Measurements from ENCODE around the gene HORMAD2.

DNA sequence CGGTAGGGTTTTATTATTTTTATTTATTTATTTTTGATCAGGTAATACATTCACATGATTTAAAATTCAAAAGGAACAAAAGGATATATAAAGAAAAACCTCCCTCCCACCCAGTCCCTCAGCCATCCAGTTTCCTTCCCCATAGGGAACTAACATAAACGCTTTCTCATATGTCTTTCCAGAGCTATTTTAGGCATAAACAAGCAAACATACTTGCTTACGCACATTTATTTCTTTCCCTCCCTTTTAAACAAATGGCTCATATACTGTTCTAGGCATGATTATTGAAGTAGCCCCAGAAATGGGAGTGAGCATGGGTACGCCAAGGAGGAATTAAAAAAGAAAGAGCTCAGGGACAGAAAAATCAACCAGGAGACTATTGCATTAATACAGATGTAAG, 102.6 kb downstream of the HORMAD2 start:
- no peak for TF ChIP-seq EZH2 (IDR thresholded peaks at IDR 0.05; ENCODE audit: insufficient read depth, low read length)
- TF ChIP-seq, protein P1, sequence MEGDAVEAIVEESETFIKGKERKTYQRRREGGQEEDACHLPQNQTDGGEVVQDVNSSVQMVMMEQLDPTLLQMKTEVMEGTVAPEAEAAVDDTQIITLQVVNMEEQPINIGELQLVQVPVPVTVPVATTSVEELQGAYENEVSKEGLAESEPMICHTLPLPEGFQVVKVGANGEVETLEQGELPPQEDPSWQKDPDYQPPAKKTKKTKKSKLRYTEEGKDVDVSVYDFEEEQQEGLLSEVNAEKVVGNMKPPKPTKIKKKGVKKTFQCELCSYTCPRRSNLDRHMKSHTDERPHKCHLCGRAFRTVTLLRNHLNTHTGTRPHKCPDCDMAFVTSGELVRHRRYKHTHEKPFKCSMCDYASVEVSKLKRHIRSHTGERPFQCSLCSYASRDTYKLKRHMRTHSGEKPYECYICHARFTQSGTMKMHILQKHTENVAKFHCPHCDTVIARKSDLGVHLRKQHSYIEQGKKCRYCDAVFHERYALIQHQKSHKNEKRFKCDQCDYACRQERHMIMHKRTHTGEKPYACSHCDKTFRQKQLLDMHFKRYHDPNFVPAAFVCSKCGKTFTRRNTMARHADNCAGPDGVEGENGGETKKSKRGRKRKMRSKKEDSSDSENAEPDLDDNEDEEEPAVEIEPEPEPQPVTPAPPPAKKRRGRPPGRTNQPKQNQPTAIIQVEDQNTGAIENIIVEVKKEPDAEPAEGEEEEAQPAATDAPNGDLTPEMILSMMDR (IDR thresholded peaks at IDR 0.05; ENCODE audit: insufficient read depth, low read depth, low read length), result no peak
